Thoracic aorta (tissue), 2 donors: ENCODE measurements around the gene RUNX1. TPM values are rescaled to one million over a fixed set of nuclear protein-coding genes. Genes with fewer than 3 reads are reported as not detected.

Experiments used
- ATAC-seq: fragments of 150-250 bp; one replicate; pipeline ENCODE4 v1.8.0; 2017; ENCODE audit warnings: low read depth; ENCODE audit not compliant: insufficient number of reproducible peaks, low FRiP score
- DNase-seq: peaks from one replicate; pipeline ENCODE4 v3.0.0-alpha.2; 2020; ENCODE audit warnings: low spot score
- H3K27ac ChIP-seq, 2 donors: fragments of 200-600 bp; sonication (generic); 1 replicate in 1 of 2; 2 replicates in 1 of 2; pipeline ENCODE4 v1.5.1; 2016; ENCODE audit warnings: mild to moderate bottlenecking in 2 of 2, moderate library complexity in 2 of 2
- H3K27me3 ChIP-seq: fragments of 200-600 bp; sonication (generic); replicated peaks from 2 replicates; pipeline ENCODE4 v1.6.0; 2016; ENCODE audit warnings: mild to moderate bottlenecking; ENCODE audit not compliant: insufficient read depth
- H3K36me3 ChIP-seq: fragments of 200-600 bp; sonication (generic); one replicate; pipeline ENCODE4 v1.5.1; 2016
- H3K4me1 ChIP-seq, 2 donors: fragments of 200-600 bp; sonication (generic); 1 replicate in 1 of 2; 2 replicates in 1 of 2; pipeline versions ENCODE4 v1.5.1 to v1.6.0; 2016; ENCODE audit warnings: low read depth in 2 of 2, mild to moderate bottlenecking in 1 of 2; ENCODE audit not compliant: control insufficient read depth in 1 of 2
- H3K4me3 ChIP-seq: fragments of 200-600 bp; sonication (generic); 2 replicates; pipeline ENCODE4 v1.5.1; 2016; ENCODE audit warnings: mild to moderate bottlenecking
- H3K9me3 ChIP-seq: fragments of 200-600 bp; sonication (generic); 2 replicates; pipeline ENCODE4 v1.5.1; 2016
- CTCF ChIP-seq: fragments of 200-600 bp; sonication (generic); IDR thresholded peaks from one replicate; pipeline ENCODE4 v1.5.1; 2019; ENCODE audit warnings: antibody characterized with exemption
- total RNA-seq, 2 donors: library from RNA; depleted of rRNA; stranded (reverse); fragments of >200 nt; gene quantifications; one replicate each; pipeline versions ENCODE4 v1.1.0 to v1.2.3, GENCODE V29; 2016

RUNX1 gene
- total RNA-seq, 2 donors from 2014 or later = 47.4 to 64.7 TPM

GRCh38 chr21:34960687-34961086 lies 88.4 kb downstream of the RUNX1 start:
- ATAC-seq = no peak
- no peaks in the 10 kb centered on the region for H3K9me3 ChIP-seq
- no peak for DNase-seq
- TF ChIP-seq CTCF = no peak
- no peaks in the 10 kb centered on the region for H3K36me3 ChIP-seq
- no peaks in the 10 kb centered on the region for H3K4me1 ChIP-seq
- H3K27me3 ChIP-seq = no peaks in the 10 kb centered on the region
- no peak overlapping the region for H3K4me3 ChIP-seq
- no peak overlapping the region for H3K27ac ChIP-seq

GRCh38 chr21:34959607-34960006 lies 89.5 kb downstream of the RUNX1 start:
- H3K36me3 ChIP-seq = no peaks in the 10 kb centered on the region
- H3K4me1 ChIP-seq = no peaks in the 10 kb centered on the region
- no peak for ATAC-seq

GRCh38 chr21:34958040-34958439 lies 91.1 kb downstream of the RUNX1 start:
- Histone ChIP-seq H3K9me3 (no peaks in the 10 kb centered on the region), H3K4me3 (no peak overlapping the region), H3K27ac (no peak overlapping the region), H3K4me1 (no peaks in the 10 kb centered on the region), H3K36me3 (no peaks in the 10 kb centered on the region), H3K27me3 (no peaks in the 10 kb centered on the region)
- no peak for ATAC-seq
- no peak for DNase-seq
- no peak for TF ChIP-seq CTCF

More at GRCh38 chr21:34959607-34960006, 89.5 kb downstream of the RUNX1 start:
- Histone ChIP-seq H3K27ac (no peak overlapping the region), H3K27me3 (no peaks in the 10 kb centered on the region), H3K9me3 (no peaks in the 10 kb centered on the region), H3K4me3 (no peak overlapping the region)
- no peak for DNase-seq
- no peak for TF ChIP-seq CTCF

- DNase-seq = no peak
- no peak for ATAC-seq
- Histone ChIP-seq H3K4me3 (no peak overlapping the region), H3K27me3 (no peaks in the 10 kb centered on the region), H3K36me3 (no peaks in the 10 kb centered on the region), H3K9me3 (no peaks in the 10 kb centered on the region), H3K4me1 (no peaks in the 10 kb centered on the region), H3K27ac (no peak overlapping the region)
- TF ChIP-seq CTCF = no peak
Measured at GRCh38 chr21:34956416-34957316, 92.4 kb downstream of the RUNX1 start.

GRCh38 chr21:34953950-34954349 lies 95.2 kb downstream of the RUNX1 start:
- ATAC-seq (no peak), DNase-seq (no peak)
- no peaks in the 10 kb centered on the region for H3K9me3 ChIP-seq
- H3K36me3 ChIP-seq = no peaks in the 10 kb centered on the region
- no peak for TF ChIP-seq CTCF
- no peaks in the 10 kb centered on the region for H3K27me3 ChIP-seq
- no peak overlapping the region for H3K27ac ChIP-seq
- H3K4me3 ChIP-seq = no peak overlapping the region
- H3K4me1 ChIP-seq = no peaks in the 10 kb centered on the region
